Omental fat pad (tissue), 4 donors: ENCODE data around the gene PGRMC2. TPM values are rescaled to one million over a fixed set of nuclear protein-coding genes. Genes with fewer than 3 reads are reported as not detected.
A peak's percentile ranks its signal among the peaks of the same experiment; 100 is the strongest.

ENCODE experiments used
- ATAC-seq: fragments of 150-250 bp; one replicate; pipeline ENCODE4 v1.9.1; 2016; ENCODE audit warnings: mild to moderate bottlenecking, moderate library complexity; ENCODE audit not compliant: low FRiP score
- DNase-seq: peaks from one replicate; pipeline ENCODE4 v3.0.0-alpha.2; 2019; ENCODE audit warnings: low spot score
- total RNA-seq, 4 donors: library from RNA; depleted of rRNA; stranded (reverse); fragments of >200 nt; gene quantifications; one replicate each; pipeline ENCODE4 v1.1.0, GENCODE V29; 2016
- TF ChIP-seq, protein P1 (sequence below), 3 donors: fragments of 450-650 bp; IDR thresholded peaks; one replicate each; pipeline ENCODE4 v1.5.1; 2016 to 2017; ENCODE audit warnings: antibody characterized with exemption in 3 of 3, mild to moderate bottlenecking in 3 of 3, moderate library complexity in 2 of 3

The PGRMC2 gene, protein sequence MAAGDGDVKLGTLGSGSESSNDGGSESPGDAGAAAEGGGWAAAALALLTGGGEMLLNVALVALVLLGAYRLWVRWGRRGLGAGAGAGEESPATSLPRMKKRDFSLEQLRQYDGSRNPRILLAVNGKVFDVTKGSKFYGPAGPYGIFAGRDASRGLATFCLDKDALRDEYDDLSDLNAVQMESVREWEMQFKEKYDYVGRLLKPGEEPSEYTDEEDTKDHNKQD
- 10 to 100 TPM; 34.8 to 77.4 (median 56.9) TPM for total RNA-seq

- ATAC-seq (peak; percentile 8), DNase-seq (no peak)
- TF ChIP-seq, protein P1, sequence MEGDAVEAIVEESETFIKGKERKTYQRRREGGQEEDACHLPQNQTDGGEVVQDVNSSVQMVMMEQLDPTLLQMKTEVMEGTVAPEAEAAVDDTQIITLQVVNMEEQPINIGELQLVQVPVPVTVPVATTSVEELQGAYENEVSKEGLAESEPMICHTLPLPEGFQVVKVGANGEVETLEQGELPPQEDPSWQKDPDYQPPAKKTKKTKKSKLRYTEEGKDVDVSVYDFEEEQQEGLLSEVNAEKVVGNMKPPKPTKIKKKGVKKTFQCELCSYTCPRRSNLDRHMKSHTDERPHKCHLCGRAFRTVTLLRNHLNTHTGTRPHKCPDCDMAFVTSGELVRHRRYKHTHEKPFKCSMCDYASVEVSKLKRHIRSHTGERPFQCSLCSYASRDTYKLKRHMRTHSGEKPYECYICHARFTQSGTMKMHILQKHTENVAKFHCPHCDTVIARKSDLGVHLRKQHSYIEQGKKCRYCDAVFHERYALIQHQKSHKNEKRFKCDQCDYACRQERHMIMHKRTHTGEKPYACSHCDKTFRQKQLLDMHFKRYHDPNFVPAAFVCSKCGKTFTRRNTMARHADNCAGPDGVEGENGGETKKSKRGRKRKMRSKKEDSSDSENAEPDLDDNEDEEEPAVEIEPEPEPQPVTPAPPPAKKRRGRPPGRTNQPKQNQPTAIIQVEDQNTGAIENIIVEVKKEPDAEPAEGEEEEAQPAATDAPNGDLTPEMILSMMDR (IDR thresholded peaks at IDR 0.05) = no peak
Measured at GRCh38 chr4:128287141-128287870, at the start of gene PGRMC2. Gene PGRMC2 (minus strand): TSS chr4:128287813. CDS start chr4:128287790, 23 bp downstream.

GRCh38 chr4:128335541-128335940, 47.9 kb upstream of the PGRMC2 start:
- TF ChIP-seq, protein P1 (IDR thresholded peaks at IDR 0.05) = no peak
- no peak for DNase-seq
- no peak for ATAC-seq

GRCh38 chr4:128334256-128334655, 46.6 kb upstream of the PGRMC2 start:
- TF ChIP-seq, protein P1 (IDR thresholded peaks at IDR 0.05) = no peak
- no peak for ATAC-seq

GRCh38 chr4:128333309-128334018, 45.9 kb upstream of the PGRMC2 start:
- no peak for ATAC-seq
- no peak for DNase-seq
- TF ChIP-seq, protein P1 (IDR thresholded peaks at IDR 0.05) = no peak

More at GRCh38 chr4:128334256-128334655, 46.6 kb upstream of the PGRMC2 start:
- no peak for DNase-seq

DNA sequence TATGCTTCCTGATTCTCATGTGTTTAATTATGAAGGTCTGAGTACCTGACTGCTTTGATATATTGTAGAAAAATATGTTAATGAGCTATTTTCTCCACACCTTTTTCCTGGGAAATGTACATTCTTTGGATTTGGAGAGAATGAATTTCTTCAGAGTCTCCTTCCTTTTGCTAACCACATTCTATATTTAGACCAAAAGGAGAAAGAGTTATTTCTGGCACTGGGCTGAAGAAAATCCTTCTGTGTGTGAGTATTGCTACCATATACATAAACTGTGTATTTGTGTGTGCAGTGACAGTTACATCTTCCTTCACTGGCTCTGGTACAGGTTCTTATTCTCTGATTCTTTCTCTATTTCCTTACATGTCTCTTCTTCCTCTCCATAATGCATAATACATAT, 44.5 kb upstream of the PGRMC2 start:
- no peak for DNase-seq
- TF ChIP-seq, protein P1 (IDR thresholded peaks at IDR 0.05) = no peak

DNA sequence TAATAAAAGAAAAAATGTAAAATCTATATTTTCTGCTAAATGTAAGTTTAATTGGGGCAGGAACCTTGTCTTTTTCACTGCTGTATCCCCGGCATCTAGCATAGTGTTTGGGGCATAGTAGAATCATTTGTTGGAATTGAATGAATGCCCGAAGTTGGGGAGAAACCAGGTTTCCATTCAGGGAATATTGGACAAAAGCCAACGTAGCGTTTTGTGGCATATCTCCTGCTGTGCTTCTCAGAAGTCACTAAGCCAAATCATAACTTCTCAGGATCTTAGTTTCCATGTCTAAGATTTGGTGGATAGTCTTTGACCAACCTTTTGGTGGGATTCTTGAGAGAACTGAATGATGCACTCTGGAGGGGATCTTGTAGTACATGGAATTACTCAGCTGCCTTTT, 42.0 kb upstream of the PGRMC2 start:
- no peak for ATAC-seq
- no peak for DNase-seq
- TF ChIP-seq, protein P1 (IDR thresholded peaks at IDR 0.05) = no peak

More for the DNA sequence above, 44.5 kb upstream of the PGRMC2 start:
- ATAC-seq = no peak
